Stimulated activated CD8-positive, alpha-beta memory T cell treated with anti-CD3 and anti-CD28 coated beads, Interleukin-4, amount 100 ng/mL, for 24 hours (primary cell): Measurements from ENCODE around the gene ADAMTS2.

Experiments used
- DNase-seq: peaks from one replicate; pipeline ENCODE4 v3.0.0-alpha.2; 2020; ENCODE audit warnings: low read depth

ADAMTS2 gene

GRCh38 chr5:179343719-179344430 is 1.4 kb downstream of the ADAMTS2 start:
- no peak for DNase-seq

- DNase-seq, result no peak
These were observed 2.1 kb downstream of the ADAMTS2 start for GRCh38 chr5:179343021-179343718.

- no peak for DNase-seq
These were observed 2.7 kb downstream of the ADAMTS2 start for GRCh38 chr5:179342577-179342976.

GRCh38 chr5:179340465-179340864 is 4.8 kb downstream of the ADAMTS2 start:
- no peak for DNase-seq

GRCh38 chr5:179339996-179340395 is 5.3 kb downstream of the ADAMTS2 start:
- DNase-seq, result no peak

- DNase-seq, result no peak
These were observed 6.2 kb downstream of the ADAMTS2 start for GRCh38 chr5:179339081-179339480.

- no peak for DNase-seq
These were observed 7.2 kb downstream of the ADAMTS2 start for GRCh38 chr5:179337796-179338676.

GRCh38 chr5:179336871-179337795 is 8.1 kb downstream of the ADAMTS2 start:
- DNase-seq, result no peak

GRCh38 chr5:179336126-179336870 is 9.0 kb downstream of the ADAMTS2 start:
- DNase-seq, result no peak

- DNase-seq, result no peak
These were observed 11.2 kb downstream of the ADAMTS2 start for GRCh38 chr5:179333796-179334761.

- DNase-seq, result no peak
These were observed 12.4 kb downstream of the ADAMTS2 start for GRCh38 chr5:179332741-179333290.

GRCh38 chr5:179331591-179332375 is 13.5 kb downstream of the ADAMTS2 start:
- DNase-seq, result no peak

- DNase-seq, result no peak
These were observed 14.9 kb downstream of the ADAMTS2 start for GRCh38 chr5:179330186-179330900.

GRCh38 chr5:179328291-179328690 is 17.0 kb downstream of the ADAMTS2 start:
- no peak for DNase-seq

GRCh38 chr5:179327021-179327735 is 18.1 kb downstream of the ADAMTS2 start:
- no peak for DNase-seq

GRCh38 chr5:179326122-179326927 is 18.9 kb downstream of the ADAMTS2 start:
- DNase-seq, result no peak
